ENCODE results near the gene RPL36. TPM values are rescaled to one million over a fixed set of nuclear protein-coding genes. Genes with fewer than 3 reads are reported as not detected.

Gene RPL36
- total RNA-seq, 4 donors from 2014 or later: 663 to 804 (median 703) TPM

DNA sequence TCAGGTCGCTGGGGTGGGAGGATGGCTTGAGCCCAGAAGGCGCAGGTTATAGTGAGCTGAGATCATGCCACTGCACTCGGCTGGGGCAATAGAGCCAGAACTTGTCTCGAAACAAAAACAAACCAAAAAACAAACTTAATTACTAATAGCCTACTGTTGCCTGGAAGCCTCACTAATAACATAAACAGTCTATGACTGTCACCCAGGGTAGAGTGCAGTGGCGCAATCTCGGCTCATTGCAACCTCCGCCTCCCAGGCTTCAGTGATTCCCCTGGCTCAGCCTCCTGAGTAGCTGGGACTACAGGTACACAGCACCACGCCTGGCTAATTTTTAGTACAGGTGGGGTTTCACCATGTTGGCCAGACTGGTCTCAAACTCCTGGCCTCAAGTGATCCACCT, 48.3 kb downstream of the RPL36 start:
- no peak for DNase-seq (ENCODE audit: low spot score)
- TF ChIP-seq, protein P1, sequence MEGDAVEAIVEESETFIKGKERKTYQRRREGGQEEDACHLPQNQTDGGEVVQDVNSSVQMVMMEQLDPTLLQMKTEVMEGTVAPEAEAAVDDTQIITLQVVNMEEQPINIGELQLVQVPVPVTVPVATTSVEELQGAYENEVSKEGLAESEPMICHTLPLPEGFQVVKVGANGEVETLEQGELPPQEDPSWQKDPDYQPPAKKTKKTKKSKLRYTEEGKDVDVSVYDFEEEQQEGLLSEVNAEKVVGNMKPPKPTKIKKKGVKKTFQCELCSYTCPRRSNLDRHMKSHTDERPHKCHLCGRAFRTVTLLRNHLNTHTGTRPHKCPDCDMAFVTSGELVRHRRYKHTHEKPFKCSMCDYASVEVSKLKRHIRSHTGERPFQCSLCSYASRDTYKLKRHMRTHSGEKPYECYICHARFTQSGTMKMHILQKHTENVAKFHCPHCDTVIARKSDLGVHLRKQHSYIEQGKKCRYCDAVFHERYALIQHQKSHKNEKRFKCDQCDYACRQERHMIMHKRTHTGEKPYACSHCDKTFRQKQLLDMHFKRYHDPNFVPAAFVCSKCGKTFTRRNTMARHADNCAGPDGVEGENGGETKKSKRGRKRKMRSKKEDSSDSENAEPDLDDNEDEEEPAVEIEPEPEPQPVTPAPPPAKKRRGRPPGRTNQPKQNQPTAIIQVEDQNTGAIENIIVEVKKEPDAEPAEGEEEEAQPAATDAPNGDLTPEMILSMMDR (IDR thresholded peaks at IDR 0.05): no peak
- no peak for ATAC-seq (ENCODE audit: low FRiP score)

Other genes with a start within 250 kb of the RPL36 start
- not detected for gene ZNRF4, start 234.9 kb upstream of the RPL36 start, total RNA-seq
- gene TINCR, start 122.3 kb upstream of the RPL36 start, total RNA-seq: 1 to 10 TPM in 3 of 4 donors, not detected in 1; 1.7 to 8.6 (median 1.8) TPM
- 10 to 100 TPM; 32.0 to 77.9 (median 51.1) TPM for gene SAFB2, start 67.5 kb upstream of the RPL36 start, total RNA-seq
- 100 to 1,000 TPM in 2 of 4 donors, 10 to 100 TPM in 2; 56.7 to 139 (median 86.9) TPM for gene SAFB, start 67.2 kb upstream of the RPL36 start, total RNA-seq
- 10 to 100 TPM; 24.4 to 54.6 (median 40.5) TPM for gene MICOS13, start 9.8 kb upstream of the RPL36 start, total RNA-seq
- 1 to 10 TPM; 4.3 to 9.5 (median 7.8) TPM for gene HSD11B1L, start 9.3 kb upstream of the RPL36 start, total RNA-seq
- 10 to 100 TPM; 49.8 to 75.9 (median 54.0) TPM for gene LONP1, start 29.9 kb downstream of the RPL36 start, total RNA-seq
- gene CATSPERD, start 30.3 kb downstream of the RPL36 start, total RNA-seq: not detected
- gene PRR22, start 94.5 kb downstream of the RPL36 start, total RNA-seq: 1 to 10 TPM in 1 of 4 donors, under 1 TPM in 3; 0.75 to 3.0 (median 0.81) TPM
- 100 to 1,000 TPM in 1 of 4 donors, 10 to 100 TPM in 3; 27.4 to 132 (median 30.4) TPM for gene DUS3L, start 100.9 kb downstream of the RPL36 start, total RNA-seq
- not detected for gene NRTN, start 114.8 kb downstream of the RPL36 start, total RNA-seq
- under 1 TPM in 1 of 4 donors, not detected in 3; 0.74 TPM for gene FUT6, start 149.4 kb downstream of the RPL36 start, total RNA-seq
- not detected for gene FUT3, start 161.2 kb downstream of the RPL36 start, total RNA-seq
- gene FUT5, start 180.2 kb downstream of the RPL36 start, total RNA-seq: not detected
- gene NDUFA11, start 213.5 kb downstream of the RPL36 start, total RNA-seq: 100 to 1,000 TPM; 134 to 234 (median 190) TPM
- gene VMAC, start 214.6 kb downstream of the RPL36 start, total RNA-seq: 10 to 100 TPM in 1 of 4 donors, 1 to 10 TPM in 3; 2.0 to 10.4 (median 4.6) TPM
- 1 to 10 TPM; 2.3 to 9.0 (median 4.6) TPM for gene CAPS, start 224.0 kb downstream of the RPL36 start, total RNA-seq

Data from omental fat pad (tissue), 4 donors.